Stimulated activated effector memory CD8-positive, alpha-beta T cell treated with anti-CD3 and anti-CD28 coated beads, Interleukin-12 subunit alpha, Interleukin-12 subunit beta, amount 100 ng/mL, for 72 hours (primary cell): Measurements from ENCODE around the gene GALM.

ENCODE experiments used
- ATAC-seq: fragments of 150-1000 bp; cut with Tn5 transposase; 2 replicates; pipeline ENCODE4 v1.10.0; 2021
- DNase-seq, 2 donors: peaks; one replicate each; pipeline ENCODE4 v3.0.0; 2021 to 2022; ENCODE audit warnings: low spot score in 2 of 2
- H3K27ac Mint-ChIP-seq: one replicate; pipeline ENCODE4 v1.8.0; 2022; ENCODE audit warnings: mild to moderate bottlenecking, mixed read lengths
- H3K36me3 Mint-ChIP-seq: one replicate; pipeline ENCODE4 v1.8.0; 2022; ENCODE audit warnings: mild to moderate bottlenecking, mixed read lengths
- H3K4me1 Mint-ChIP-seq: one replicate; pipeline ENCODE4 v1.8.0; 2022; ENCODE audit warnings: mixed read lengths
- H3K4me3 Mint-ChIP-seq: one replicate; pipeline ENCODE4 v1.8.0; 2022; ENCODE audit warnings: mild to moderate bottlenecking, mixed read lengths
- H3K9me3 Mint-ChIP-seq: one replicate; pipeline ENCODE4 v1.8.0; 2022; ENCODE audit warnings: mixed read lengths

GALM gene

DNA sequence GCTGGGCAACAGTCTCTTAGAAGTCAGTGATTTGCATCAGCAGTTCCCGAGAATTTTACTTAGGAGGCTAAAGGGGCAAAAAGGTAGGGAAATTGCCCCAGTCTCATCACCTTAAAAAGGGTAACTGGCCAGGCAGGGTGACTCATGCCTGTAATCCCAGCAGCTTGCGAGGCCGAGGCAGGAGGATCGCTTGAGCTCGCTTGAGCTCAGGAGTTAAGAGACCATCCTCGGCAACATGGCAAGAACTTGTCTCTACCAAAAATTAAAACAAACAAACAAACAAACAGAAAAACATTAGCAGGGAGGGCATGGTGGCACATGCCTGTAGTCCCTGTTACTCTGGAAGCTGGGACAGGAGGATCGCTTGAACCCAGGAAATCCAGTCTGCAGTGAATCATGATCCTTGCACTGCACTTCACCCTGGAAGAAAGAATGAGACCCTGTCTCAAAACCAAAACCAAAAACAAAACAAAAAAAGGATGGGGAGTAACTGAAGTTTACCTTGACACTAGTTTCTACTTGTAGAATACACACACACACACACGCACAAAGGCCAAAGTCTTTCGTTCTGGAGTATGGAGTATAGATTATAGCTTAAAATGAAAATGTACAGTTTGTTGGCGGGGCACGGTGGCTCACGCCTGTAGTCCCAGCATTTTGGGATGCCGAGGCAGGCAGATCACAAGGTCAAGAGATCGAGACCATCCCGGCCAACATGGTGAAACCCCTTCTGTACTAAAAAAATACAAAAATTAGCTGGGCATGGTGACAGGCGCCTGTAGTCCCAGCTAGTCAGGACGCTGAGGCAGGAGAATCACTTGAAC, 109.4 kb downstream of the GALM start:
- peaks cover 14% of the 10 kb centered on the region for H3K4me1 Mint-ChIP-seq
- no peak overlapping the region for H3K27ac Mint-ChIP-seq
- no peak for ATAC-seq
- H3K4me3 Mint-ChIP-seq: no peak overlapping the region
- no peak for DNase-seq
- no peaks in the 10 kb centered on the region for H3K9me3 Mint-ChIP-seq
- H3K36me3 Mint-ChIP-seq: peaks cover 13% of the 10 kb centered on the region

DNA sequence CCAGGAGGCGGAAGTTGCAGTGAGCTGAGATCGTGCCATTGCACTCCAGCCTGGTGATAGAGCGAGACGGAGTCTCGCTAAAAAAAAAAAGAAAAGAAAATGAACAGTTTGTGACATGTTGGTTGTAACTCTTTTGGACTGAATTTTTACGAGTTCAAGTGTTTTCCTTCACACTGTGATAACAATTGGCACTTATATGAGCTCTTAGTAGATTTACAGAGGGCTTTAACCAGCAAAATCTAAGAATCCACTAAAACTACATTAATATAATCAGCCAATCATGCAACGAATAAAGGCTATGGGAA, 110.0 kb downstream of the GALM start:
- Mint-ChIP-seq H3K9me3 (no peaks in the 10 kb centered on the region), H3K36me3 (peaks cover 19% of the 10 kb centered on the region), H3K27ac (no peak overlapping the region), H3K4me3 (no peak overlapping the region), H3K4me1 (peaks cover 14% of the 10 kb centered on the region)
- ATAC-seq: no peak
- no peak for DNase-seq

DNA sequence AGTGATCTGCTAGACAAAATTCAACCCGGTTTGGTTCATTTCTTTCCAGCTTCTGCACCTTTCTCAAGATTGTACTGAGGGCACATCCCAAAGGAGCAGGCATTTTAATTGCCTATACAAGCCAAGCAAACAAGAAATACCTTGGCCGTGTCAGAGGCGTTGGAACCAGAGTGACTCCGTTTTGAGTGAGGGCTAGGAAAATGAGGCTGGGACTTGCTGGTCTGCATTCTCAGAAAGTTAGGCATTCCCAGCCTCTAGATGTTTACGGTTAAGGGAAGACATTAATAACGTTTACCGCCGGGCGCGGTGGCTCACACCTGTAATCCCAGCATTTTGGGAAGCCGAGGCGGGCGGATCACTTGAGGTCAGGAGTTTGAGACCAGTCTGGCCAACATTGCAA, 110.6 kb downstream of the GALM start:
- H3K4me1 Mint-ChIP-seq: peaks cover 14% of the 10 kb centered on the region
- DNase-seq (no peak), ATAC-seq (no peak)
- H3K36me3 Mint-ChIP-seq: peaks cover 25% of the 10 kb centered on the region
- no peak overlapping the region for H3K27ac Mint-ChIP-seq
- H3K4me3 Mint-ChIP-seq: no peak overlapping the region
- H3K9me3 Mint-ChIP-seq: no peaks in the 10 kb centered on the region

DNA sequence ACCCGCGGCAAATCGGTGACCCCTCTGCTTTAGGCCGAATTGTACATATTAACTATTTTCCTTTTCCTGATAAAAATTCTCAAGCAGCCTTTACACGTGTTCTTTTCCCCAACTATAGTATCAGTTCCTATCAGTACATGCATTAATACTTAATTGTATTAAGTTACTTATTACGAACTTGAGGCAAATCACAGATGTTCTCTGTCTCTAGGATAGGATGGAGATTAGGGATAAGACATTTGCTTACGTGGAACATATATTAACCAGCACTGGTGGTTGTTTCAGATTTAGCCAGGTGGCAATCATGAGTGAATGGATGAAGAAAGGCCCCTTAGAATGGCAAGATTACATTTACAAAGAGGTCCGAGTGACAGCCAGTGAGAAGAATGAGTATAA, 112.8 kb downstream of the GALM start:
- ATAC-seq (no peak), DNase-seq (no peak)
- Mint-ChIP-seq H3K9me3 (no peaks in the 10 kb centered on the region), H3K36me3 (peaks cover 45% of the 10 kb centered on the region), H3K27ac (peak overlapping the region; percentile 96), H3K4me1 (peaks cover 20% of the 10 kb centered on the region), H3K4me3 (peak overlapping the region; percentile 98)

DNA sequence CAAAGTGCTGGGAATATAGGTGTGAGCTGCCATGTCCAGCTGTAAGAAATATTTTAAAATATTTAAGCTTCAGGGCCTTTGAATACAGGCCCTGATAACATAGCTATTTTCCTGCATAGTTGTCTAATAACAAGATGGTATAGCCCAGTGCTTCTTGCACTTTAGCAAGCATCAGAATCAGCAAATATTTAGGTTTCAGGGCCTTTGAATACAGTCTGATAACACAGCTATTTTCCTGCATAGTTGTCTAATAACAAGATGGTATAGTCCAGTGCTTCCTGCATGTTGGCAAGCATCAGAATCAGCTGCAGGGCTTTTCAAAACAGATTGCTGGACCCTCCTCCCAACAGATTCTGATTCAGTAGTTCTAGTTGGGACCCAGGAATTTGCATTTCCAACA, 117.7 kb downstream of the GALM start:
- H3K4me1 Mint-ChIP-seq: peaks cover 7% of the 10 kb centered on the region
- peaks cover 39% of the 10 kb centered on the region for H3K36me3 Mint-ChIP-seq
- H3K4me3 Mint-ChIP-seq: no peak overlapping the region
- DNase-seq (no peak), ATAC-seq (no peak)
- no peak overlapping the region for H3K27ac Mint-ChIP-seq
- H3K9me3 Mint-ChIP-seq: no peaks in the 10 kb centered on the region
